Upper lobe of left lung (tissue), 4 donors: Measurements from ENCODE around the gene PCSK2.

Experiments used
- EP300 ChIP-seq, 4 donors: sonication (generic); formaldehyde crosslinking; IDR thresholded peaks; one replicate each; pipeline ENCODE4 v1.5.1; 2017; ENCODE audit warnings: antibody characterized with exemption in 4 of 4, control low read depth in 2 of 4
- POLR2A ChIP-seq, 4 donors: fragments of 450-650 bp; IDR thresholded peaks; one replicate each; pipeline ENCODE4 v1.5.1; 2016 to 2017; ENCODE audit warnings: antibody characterized with exemption in 4 of 4, mild to moderate bottlenecking in 2 of 4
- POLR2AphosphoS5 ChIP-seq, 2 donors: sonication (generic); formaldehyde crosslinking; IDR thresholded peaks; one replicate each; pipeline ENCODE4 v1.5.1; 2017; ENCODE audit warnings: antibody characterized with exemption in 2 of 2
- TF ChIP-seq, protein P1 (sequence below), 6 experiments: fragments of 450-650 bp in 4 of 6; fragments of 200-600 bp in 2 of 6; sonication (generic) in 2 of 6; IDR thresholded peaks; one replicate each; pipeline ENCODE4 v1.5.1; 2016 to 2019; ENCODE audit warnings: antibody characterized with exemption in 6 of 6

DNA sequence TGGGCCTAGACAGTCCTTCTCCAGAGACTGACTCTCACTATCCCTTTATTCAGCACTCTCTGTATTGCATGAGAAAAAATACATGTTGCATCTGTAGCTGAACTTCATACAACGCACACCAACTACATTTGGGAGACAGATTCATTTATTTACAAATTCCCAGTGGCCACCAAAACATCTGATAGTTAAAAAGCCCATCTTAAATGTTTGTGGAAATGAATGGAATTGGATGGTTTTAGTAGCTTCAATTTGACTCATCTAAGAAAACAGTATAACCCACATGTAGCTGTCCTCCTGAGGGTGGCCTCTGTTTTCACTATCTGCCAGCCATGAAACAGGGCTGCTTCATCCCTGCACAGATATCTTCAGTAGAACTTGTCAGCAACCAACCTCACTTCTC is 116.3 kb downstream of the PCSK2 start:
- TF ChIP-seq EP300 (IDR thresholded peaks at IDR 0.05) (no peak), POLR2AphosphoS5 (IDR thresholded peaks at IDR 0.05) (no peak), POLR2A (IDR thresholded peaks at IDR 0.05) (no peak)
- TF ChIP-seq, protein P1, sequence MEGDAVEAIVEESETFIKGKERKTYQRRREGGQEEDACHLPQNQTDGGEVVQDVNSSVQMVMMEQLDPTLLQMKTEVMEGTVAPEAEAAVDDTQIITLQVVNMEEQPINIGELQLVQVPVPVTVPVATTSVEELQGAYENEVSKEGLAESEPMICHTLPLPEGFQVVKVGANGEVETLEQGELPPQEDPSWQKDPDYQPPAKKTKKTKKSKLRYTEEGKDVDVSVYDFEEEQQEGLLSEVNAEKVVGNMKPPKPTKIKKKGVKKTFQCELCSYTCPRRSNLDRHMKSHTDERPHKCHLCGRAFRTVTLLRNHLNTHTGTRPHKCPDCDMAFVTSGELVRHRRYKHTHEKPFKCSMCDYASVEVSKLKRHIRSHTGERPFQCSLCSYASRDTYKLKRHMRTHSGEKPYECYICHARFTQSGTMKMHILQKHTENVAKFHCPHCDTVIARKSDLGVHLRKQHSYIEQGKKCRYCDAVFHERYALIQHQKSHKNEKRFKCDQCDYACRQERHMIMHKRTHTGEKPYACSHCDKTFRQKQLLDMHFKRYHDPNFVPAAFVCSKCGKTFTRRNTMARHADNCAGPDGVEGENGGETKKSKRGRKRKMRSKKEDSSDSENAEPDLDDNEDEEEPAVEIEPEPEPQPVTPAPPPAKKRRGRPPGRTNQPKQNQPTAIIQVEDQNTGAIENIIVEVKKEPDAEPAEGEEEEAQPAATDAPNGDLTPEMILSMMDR (IDR thresholded peaks at IDR 0.05), result no peak
